BE2C (cell line): ENCODE results near the gene CCT6B.

ENCODE experiments used
- DNase-seq: peaks from one replicate; pipeline ENCODE4 v3.0.0-alpha.2; 2020
- H3K27me3 ChIP-seq: fragments of 250-450 bp; sonication (Bioruptor Pico); 2 replicates; pipeline ENCODE4 v1.5.1; 2020; ENCODE audit warnings: mild to moderate bottlenecking
- H3K36me3 ChIP-seq: fragments of 250-450 bp; sonication (Bioruptor Pico); 2 replicates; pipeline ENCODE4 v1.5.1; 2020; ENCODE audit warnings: mild to moderate bottlenecking
- H3K4me1 ChIP-seq: fragments of 250-450 bp; sonication (Bioruptor Pico); 2 replicates; pipeline ENCODE4 v1.5.1; 2020
- H3K4me3 ChIP-seq: 2 replicates; pipeline ENCODE4 v1.5.1; 2011; ENCODE audit warnings: low read depth, low read length
- H3K9me3 ChIP-seq: fragments of 250-450 bp; sonication (Bioruptor Pico); 2 replicates; pipeline ENCODE4 v1.5.1; 2020
- TF ChIP-seq, protein P1 (sequence below): IDR thresholded peaks from 2 replicates; pipeline ENCODE4 v1.5.1; 2012; ENCODE audit warnings: mild to moderate bottlenecking, low read depth, low read length

CCT6B gene

GRCh38 chr17:34902831-34903547 is 58.3 kb downstream of the CCT6B start:
- Histone ChIP-seq H3K4me1 (no peaks in the 10 kb centered on the region), H3K36me3 (no peaks in the 10 kb centered on the region), H3K27me3 (no peaks in the 10 kb centered on the region), H3K4me3 (no peak overlapping the region), H3K9me3 (no peaks in the 10 kb centered on the region)
- DNase-seq = no peak
- TF ChIP-seq, protein P1, sequence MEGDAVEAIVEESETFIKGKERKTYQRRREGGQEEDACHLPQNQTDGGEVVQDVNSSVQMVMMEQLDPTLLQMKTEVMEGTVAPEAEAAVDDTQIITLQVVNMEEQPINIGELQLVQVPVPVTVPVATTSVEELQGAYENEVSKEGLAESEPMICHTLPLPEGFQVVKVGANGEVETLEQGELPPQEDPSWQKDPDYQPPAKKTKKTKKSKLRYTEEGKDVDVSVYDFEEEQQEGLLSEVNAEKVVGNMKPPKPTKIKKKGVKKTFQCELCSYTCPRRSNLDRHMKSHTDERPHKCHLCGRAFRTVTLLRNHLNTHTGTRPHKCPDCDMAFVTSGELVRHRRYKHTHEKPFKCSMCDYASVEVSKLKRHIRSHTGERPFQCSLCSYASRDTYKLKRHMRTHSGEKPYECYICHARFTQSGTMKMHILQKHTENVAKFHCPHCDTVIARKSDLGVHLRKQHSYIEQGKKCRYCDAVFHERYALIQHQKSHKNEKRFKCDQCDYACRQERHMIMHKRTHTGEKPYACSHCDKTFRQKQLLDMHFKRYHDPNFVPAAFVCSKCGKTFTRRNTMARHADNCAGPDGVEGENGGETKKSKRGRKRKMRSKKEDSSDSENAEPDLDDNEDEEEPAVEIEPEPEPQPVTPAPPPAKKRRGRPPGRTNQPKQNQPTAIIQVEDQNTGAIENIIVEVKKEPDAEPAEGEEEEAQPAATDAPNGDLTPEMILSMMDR = no peak

DNA sequence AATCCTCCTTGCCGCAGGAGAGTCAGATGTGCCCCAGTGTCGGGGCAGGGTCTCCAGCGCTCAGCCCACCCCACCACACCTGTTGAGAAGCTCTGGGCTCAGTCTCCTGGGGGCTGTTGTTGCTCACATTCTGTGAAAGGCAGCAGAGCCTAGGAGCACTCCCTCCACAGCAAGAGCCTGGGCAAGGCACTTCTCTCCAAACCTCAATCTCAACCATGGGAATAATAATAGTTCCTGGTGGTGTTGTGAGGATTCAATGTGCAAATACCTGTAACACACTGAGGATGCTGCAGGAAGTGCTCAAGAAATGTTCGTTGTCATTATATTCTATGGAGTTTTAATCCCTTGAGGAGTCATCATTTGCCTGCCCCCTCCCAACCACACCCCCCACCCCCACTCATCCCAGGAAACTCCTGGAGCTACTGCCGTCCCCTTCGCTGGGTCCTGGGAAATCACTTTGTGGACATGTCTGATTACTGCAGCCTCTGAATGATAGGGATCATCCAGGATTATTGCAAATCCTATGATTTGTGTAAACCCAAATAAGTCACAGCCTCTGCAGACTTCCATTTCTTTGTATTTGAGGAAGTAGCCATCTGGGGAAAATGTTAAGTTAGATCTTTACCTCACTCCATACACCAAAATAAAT is 61.5 kb downstream of the CCT6B start:
- H3K9me3 ChIP-seq = no peaks in the 10 kb centered on the region
- TF ChIP-seq, protein P1 = no peak
- no peaks in the 10 kb centered on the region for H3K36me3 ChIP-seq
- H3K4me3 ChIP-seq = no peak overlapping the region
- DNase-seq = no peak
- H3K4me1 ChIP-seq = no peaks in the 10 kb centered on the region
- no peaks in the 10 kb centered on the region for H3K27me3 ChIP-seq

GRCh38 chr17:34895383-34895782 is 65.9 kb downstream of the CCT6B start:
- TF ChIP-seq, protein P1 = no peak

GRCh38 chr17:34894964-34895363 is 66.3 kb downstream of the CCT6B start:
- Histone ChIP-seq H3K4me3 (no peak overlapping the region), H3K27me3 (no peaks in the 10 kb centered on the region), H3K9me3 (no peaks in the 10 kb centered on the region), H3K4me1 (peaks cover 5% of the 10 kb centered on the region), H3K36me3 (no peaks in the 10 kb centered on the region)
- DNase-seq = no peak
- TF ChIP-seq, protein P1 = no peak

More at GRCh38 chr17:34895383-34895782, 65.9 kb downstream of the CCT6B start:
- no peaks in the 10 kb centered on the region for H3K9me3 ChIP-seq
- no peak for DNase-seq
- peaks cover 5% of the 10 kb centered on the region for H3K4me1 ChIP-seq
- no peaks in the 10 kb centered on the region for H3K27me3 ChIP-seq
- no peaks in the 10 kb centered on the region for H3K36me3 ChIP-seq
- no peak overlapping the region for H3K4me3 ChIP-seq

GRCh38 chr17:34892461-34893249 is 68.6 kb downstream of the CCT6B start:
- no peaks in the 10 kb centered on the region for H3K27me3 ChIP-seq
- no peak overlapping the region for H3K4me3 ChIP-seq
- no peaks in the 10 kb centered on the region for H3K9me3 ChIP-seq
- peak; percentile 80 for DNase-seq
- TF ChIP-seq, protein P1 = peak; percentile 97
- H3K4me1 ChIP-seq = peaks cover 5% of the 10 kb centered on the region
- H3K36me3 ChIP-seq = no peaks in the 10 kb centered on the region
